GM12878 (cell line): ENCODE results near the gene SPRTN. TPM values are rescaled to one million over a fixed set of nuclear protein-coding genes. Genes with fewer than 3 reads are reported as not detected.

Source experiments
- ATAC-seq: fragments of 200-7000 bp; cut with Tn5 transposase; 3 replicates; pipeline ENCODE4 v1.9.1; 2020; ENCODE audit warnings: mild to moderate bottlenecking, moderate library complexity
- BruUV-seq: library from RNA; stranded (reverse); fragments of 400-500 nt; replicated peaks from 2 replicates; lab custom pipeline; 2021; lab: Mats Ljungman, UMichigan
- CTCF ChIA-PET: fragments of 300-600 bp; sonication (Branson Sonifier 250); formaldehyde crosslinking; extraction: SDS; loops from one replicate; lab custom pipeline; 2021; ENCODE audit warnings: inconsistent platforms; lab: Yijun Ruan, JAX
- POLR2A ChIA-PET: fragments of 350-600 bp; formaldehyde crosslinking; extraction: SDS; loops from one replicate; lab custom pipeline; 2021; ENCODE audit warnings: inconsistent platforms; lab: Charles Lee
- RAD21 ChIA-PET: fragments of 300-600 bp; sonication (Branson Sonifier 250); formaldehyde crosslinking; loops from one replicate; lab custom pipeline; 2023; ENCODE audit warnings: antibody characterized with exemption; ENCODE audit not compliant: unreplicated experiment; lab: Charles Lee
- SMC1A ChIA-PET: fragments of 300-600 bp; sonication (Branson Sonifier 250); formaldehyde crosslinking; loops from one replicate; lab custom pipeline; 2023; ENCODE audit not compliant: unreplicated experiment, uncharacterized antibody; lab: Charles Lee
- DNase-seq: peaks from one replicate; pipeline ENCODE4 v3.0.0-alpha.2; 2011; ENCODE audit warnings: low read depth, low spot score
- FAIRE-seq: peaks from 3 replicates; lab custom pipeline; 2011; peaks lifted over from hg19 to GRCh38; lab: Jason Lieb, UNC
- H2AFZ ChIP-seq: 2 replicates; pipeline ENCODE4 v1.6.0; 2011; ENCODE audit warnings: low read depth, low read length, control low read depth; ENCODE audit not compliant: control insufficient read depth
- H3K27ac ChIP-seq: 2 replicates; pipeline ENCODE4 v1.5.1; 2011; ENCODE audit warnings: control low read depth; ENCODE audit not compliant: control insufficient read depth, insufficient read depth
- H3K27me3 ChIP-seq, 2 experiments: replicated peaks in 1 of 2; 2 replicates each; pipeline versions ENCODE4 v1.6.0 to v1.6.1; 2011; ENCODE audit warnings: low read length in 1 of 2; ENCODE audit not compliant: control insufficient read depth in 2 of 2, insufficient read depth in 2 of 2
- H3K36me3 ChIP-seq, 2 experiments: 2 replicates each; pipeline ENCODE4 v1.5.1; 2011; ENCODE audit warnings: low read length in 1 of 2; ENCODE audit not compliant: control insufficient read depth in 2 of 2, insufficient read depth in 2 of 2
- H3K4me1 ChIP-seq: 2 replicates; pipeline ENCODE4 v1.6.1; 2011; ENCODE audit warnings: mild to moderate bottlenecking, low read length, moderate library complexity, mixed read lengths; ENCODE audit not compliant: control insufficient read depth, insufficient read depth
- H3K4me2 ChIP-seq: 2 replicates; pipeline ENCODE4 v1.6.0; 2011; ENCODE audit warnings: control low read depth; ENCODE audit not compliant: control insufficient read depth, insufficient read depth
- H3K4me3 ChIP-seq: fragments of 200-600 bp; sonication (generic); 2 replicates; pipeline ENCODE4 v1.5.1; 2016
- H3K79me2 ChIP-seq: 2 replicates; pipeline ENCODE4 v1.6.0; 2011; ENCODE audit warnings: low read length; ENCODE audit not compliant: control insufficient read depth, insufficient read depth
- H3K9ac ChIP-seq: 2 replicates; pipeline ENCODE4 v1.8.0; 2011; ENCODE audit warnings: low read length, control low read depth, mixed read lengths; ENCODE audit not compliant: control insufficient read depth, insufficient read depth
- H3K9me3 ChIP-seq: replicated peaks from 3 replicates; pipeline ENCODE4 v1.5.1; 2011; ENCODE audit warnings: mild to moderate bottlenecking, low read length; ENCODE audit not compliant: control insufficient read depth, insufficient read depth
- H4K20me1 ChIP-seq: 2 replicates; pipeline ENCODE4 v1.6.0; 2011; ENCODE audit not compliant: control insufficient read depth, insufficient read depth
- CHD2 ChIP-seq: IDR thresholded peaks from 2 replicates; pipeline ENCODE4 v1.6.1; 2011; ENCODE audit warnings: low read depth, low read length, improper control_type of control experiment, borderline replicate concordance
- DPF2 ChIP-seq: fragments of 450-650 bp; IDR thresholded peaks from 2 replicates; pipeline ENCODE4 v1.6.1; 2017; ENCODE audit warnings: mild to moderate bottlenecking
- ESRRA ChIP-seq: IDR thresholded peaks from 2 replicates; pipeline ENCODE4 v1.6.1; 2012; ENCODE audit warnings: mild to moderate bottlenecking, low read length, improper control_type of control experiment
- FOXK2 ChIP-seq: fragments of 450-650 bp; IDR thresholded peaks from 2 replicates; pipeline ENCODE4 v1.6.1; 2017; ENCODE audit warnings: mild to moderate bottlenecking, moderate library complexity
- HDAC6 ChIP-seq: fragments of 200-600 bp; sonication (generic); IDR thresholded peaks from one replicate; pipeline ENCODE4 v1.8.0; 2017; ENCODE audit warnings: antibody characterized with exemption; ENCODE audit not compliant: unreplicated experiment
- NBN ChIP-seq: fragments of 450-650 bp; IDR thresholded peaks from 2 replicates; pipeline ENCODE4 v1.6.1; 2016
- RAD51 ChIP-seq: fragments of 450-650 bp; IDR thresholded peaks from 2 replicates; pipeline ENCODE4 v1.6.1; 2016; ENCODE audit warnings: moderate library complexity, mild to moderate bottlenecking, inconsistent platforms
- RB1 ChIP-seq: fragments of 450-650 bp; formaldehyde crosslinking; IDR thresholded peaks from 2 replicates; pipeline ENCODE4 v1.6.1; 2017; ENCODE audit warnings: mild to moderate bottlenecking, borderline replicate concordance
- SMAD5 ChIP-seq: IDR thresholded peaks from 2 replicates; pipeline ENCODE4 v1.6.1; 2016; ENCODE audit warnings: antibody characterized with exemption, low read depth
- SP1 ChIP-seq: IDR thresholded peaks from one replicate; pipeline ENCODE4 v1.6.1; 2011; ENCODE audit warnings: low read depth, low read length
- STAT1 ChIP-seq: fragments of 450-650 bp; conservative IDR thresholded peaks from 2 replicates; pipeline ENCODE4 v1.6.1; 2014; ENCODE audit warnings: antibody characterized with exemption, mild to moderate bottlenecking
- STAT3 ChIP-seq: IDR thresholded peaks from 2 replicates; pipeline ENCODE4 v1.6.1; 2011; ENCODE audit warnings: low read depth, low read length, improper control_type of control experiment
- TCF12 ChIP-seq: IDR thresholded peaks from 2 replicates; pipeline ENCODE4 v1.6.1; 2011; ENCODE audit warnings: low read depth, mild to moderate bottlenecking, low read length
- whole genome bisulfite sequencing: methylation state at CpG from one replicate; pipeline ENCODE4 v1.1.6; 2016; ENCODE audit warnings: low lambda C conversion rate; ENCODE audit not compliant: insufficient replicate concordance, insufficient coverage; ENCODE audit errors: missing lambda C conversion rate; 5-methylcytosine and 5-hydroxymethylcytosine counted together
- in situ Hi-C: fragments of 300-500 bp; cut with MboI; formaldehyde crosslinking; loops from 9 replicates; pipeline ENCODE4 v1.14.3; 2018; ENCODE audit warnings: mixed read lengths
- intact Hi-C: fragments of 100-400 bp; cut with micrococcal nuclease; formaldehyde crosslinking; loops from one replicate; pipeline ENCODE4 v1.14.2; 2022; ENCODE audit not compliant: unreplicated experiment
- polyA plus RNA-seq, 11 experiments: library from polyadenylated mRNA; depleted of rRNA in 4 of 11; unstranded in 6 of 11; stranded (reverse) in 5 of 11; fragments of >200 nt; fragmentation: Nextera tagmentation in 4 of 11; fragmentation: Illumina TruSeq in 1 of 11; extraction: Ambion mirVana in 4 of 11; extraction: Trizol in 1 of 11; gene quantifications; 1 replicate in 1 of 11; 2 replicates in 10 of 11; pipeline versions ENCODE4 v1.2.1 to v1.2.3, GENCODE V29; 2011 to 2016; ENCODE audit warnings: inconsistent platforms in 2 of 11, missing spikeins in 2 of 11, low read depth in 1 of 11
- total RNA-seq, 4 experiments: library from RNA; depleted of rRNA in 3 of 4; stranded (reverse); fragments of >200 nt in 3 of 4; fragmentation: Illumina TruSeq in 1 of 4; extraction: Trizol in 1 of 4; gene quantifications; 2 replicates each; pipeline versions ENCODE4 v1.2.1 to v1.2.3, GENCODE V29; 2013 to 2021
- TF ChIP-seq, protein P1 (sequence below): IDR thresholded peaks from 2 replicates; pipeline ENCODE4 v1.6.1; 2011; ENCODE audit warnings: borderline replicate concordance, low read depth, mild to moderate bottlenecking, moderate library complexity, mixed read lengths, low read length; ENCODE audit not compliant: insufficient read depth; ENCODE audit errors: extremely low read length
- TF ChIP-seq, protein P2 (sequence below): fragments of 150-350 bp; IDR thresholded peaks from 2 replicates; pipeline ENCODE4 v1.6.1; 2014; ENCODE audit warnings: mild to moderate bottlenecking, low read depth, low read length

Gene SPRTN
- total and polyA plus RNA-seq, 10 of the 15 experiments (the other 5 are each of a cell fraction or from before 2014, with no cell fraction given) = 4.4 to 16.5 (median 12.1) TPM

DNA sequence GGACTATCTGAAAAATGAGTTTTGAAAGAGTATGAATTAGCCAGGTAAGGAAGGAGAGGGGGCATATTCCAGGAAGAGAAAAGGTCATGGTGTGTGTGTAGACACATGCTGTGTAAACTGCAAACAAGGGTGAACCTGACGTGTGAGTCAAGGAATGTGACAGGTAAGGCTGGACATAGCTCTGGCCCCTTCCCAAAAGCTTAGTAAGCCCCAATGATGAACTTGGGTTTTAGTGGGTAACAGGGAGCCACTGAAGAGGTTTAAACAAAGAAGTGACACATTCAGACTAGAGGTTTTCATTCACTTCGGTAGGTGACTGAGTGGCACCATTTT, 47.3 kb downstream of the SPRTN start:
- TF ChIP-seq RB1 (no peak), CHD2 (no peak), DPF2 (no peak), ESRRA (no peak), STAT3 (no peak), RAD51 (no peak), SMAD5 (no peak), NBN (no peak), HDAC6 (no peak), STAT1 (no peak), SP1 (no peak), FOXK2 (no peak), TCF12 (no peak)
- TF ChIP-seq, protein P1, sequence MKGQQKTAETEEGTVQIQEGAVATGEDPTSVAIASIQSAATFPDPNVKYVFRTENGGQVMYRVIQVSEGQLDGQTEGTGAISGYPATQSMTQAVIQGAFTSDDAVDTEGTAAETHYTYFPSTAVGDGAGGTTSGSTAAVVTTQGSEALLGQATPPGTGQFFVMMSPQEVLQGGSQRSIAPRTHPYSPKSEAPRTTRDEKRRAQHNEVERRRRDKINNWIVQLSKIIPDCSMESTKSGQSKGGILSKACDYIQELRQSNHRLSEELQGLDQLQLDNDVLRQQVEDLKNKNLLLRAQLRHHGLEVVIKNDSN = no peak
- TF ChIP-seq, protein P2, sequence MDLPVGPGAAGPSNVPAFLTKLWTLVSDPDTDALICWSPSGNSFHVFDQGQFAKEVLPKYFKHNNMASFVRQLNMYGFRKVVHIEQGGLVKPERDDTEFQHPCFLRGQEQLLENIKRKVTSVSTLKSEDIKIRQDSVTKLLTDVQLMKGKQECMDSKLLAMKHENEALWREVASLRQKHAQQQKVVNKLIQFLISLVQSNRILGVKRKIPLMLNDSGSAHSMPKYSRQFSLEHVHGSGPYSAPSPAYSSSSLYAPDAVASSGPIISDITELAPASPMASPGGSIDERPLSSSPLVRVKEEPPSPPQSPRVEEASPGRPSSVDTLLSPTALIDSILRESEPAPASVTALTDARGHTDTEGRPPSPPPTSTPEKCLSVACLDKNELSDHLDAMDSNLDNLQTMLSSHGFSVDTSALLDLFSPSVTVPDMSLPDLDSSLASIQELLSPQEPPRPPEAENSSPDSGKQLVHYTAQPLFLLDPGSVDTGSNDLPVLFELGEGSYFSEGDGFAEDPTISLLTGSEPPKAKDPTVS = no peak
- no peaks in the 10 kb centered on the region for H3K36me3 ChIP-seq
- H3K9me3 ChIP-seq = no peaks in the 10 kb centered on the region
- no peak for ATAC-seq
- H3K27ac ChIP-seq = no peak overlapping the region
- H3K4me3 ChIP-seq = no peak overlapping the region
- peaks cover 2% of the 10 kb centered on the region; the same call in 1 of the 2 replicates for H4K20me1 ChIP-seq
- intact Hi-C loops (no loop called here), in situ Hi-C loops (no loop called here)
- no TSS peak for BruUV-seq
- no peaks in the 10 kb centered on the region for H3K27me3 ChIP-seq
- no peak for DNase-seq
- 43% methylated on average over 2 of the region's 2 CpGs for WGBS
- POLR2A ChIA-PET = no interaction called here
- H3K4me2 ChIP-seq = no peak overlapping the region
- no peak overlapping the region for H3K9ac ChIP-seq
- FAIRE-seq = no peak
- H3K79me2 ChIP-seq = peaks cover 37% of the 10 kb centered on the region
- SMC1A ChIA-PET = interaction anchor here (1.4 to 2.0 kb wide), 2 partner anchors 10 to 34 kb away, joined by 4 to 9 read pairs; no protein-coding TSS in a partner anchor
- no peaks in the 10 kb centered on the region for H3K4me1 ChIP-seq
- RAD21 ChIA-PET = no interaction called here
- no peak overlapping the region for H2AFZ ChIP-seq
- CTCF ChIA-PET = no interaction called here
